Right lobe of liver (tissue), 4 donors: Measurements from ENCODE around the gene CLRN1.

Source experiments
- POLR2A ChIP-seq: fragments of 450-650 bp; IDR thresholded peaks from one replicate; pipeline ENCODE4 v1.6.1; 2017; ENCODE audit warnings: antibody characterized with exemption, mild to moderate bottlenecking
- TF ChIP-seq, protein P1 (sequence below), 4 donors: fragments of 200-600 bp in 3 of 4; fragments of 450-650 bp in 1 of 4; IDR thresholded peaks; one replicate each; pipeline versions ENCODE4 v1.5.1 to v1.8.0; 2016 to 2022; ENCODE audit warnings: antibody characterized with exemption in 4 of 4, mild to moderate bottlenecking in 2 of 4
- donor health status: DM: no; HTN: no; CAD: no.
- donor health status: DM: no; HTN: no; CAD: no.
- donor health status: DM: no; HTN: yes; CAD: no.

- TF ChIP-seq, protein P1, sequence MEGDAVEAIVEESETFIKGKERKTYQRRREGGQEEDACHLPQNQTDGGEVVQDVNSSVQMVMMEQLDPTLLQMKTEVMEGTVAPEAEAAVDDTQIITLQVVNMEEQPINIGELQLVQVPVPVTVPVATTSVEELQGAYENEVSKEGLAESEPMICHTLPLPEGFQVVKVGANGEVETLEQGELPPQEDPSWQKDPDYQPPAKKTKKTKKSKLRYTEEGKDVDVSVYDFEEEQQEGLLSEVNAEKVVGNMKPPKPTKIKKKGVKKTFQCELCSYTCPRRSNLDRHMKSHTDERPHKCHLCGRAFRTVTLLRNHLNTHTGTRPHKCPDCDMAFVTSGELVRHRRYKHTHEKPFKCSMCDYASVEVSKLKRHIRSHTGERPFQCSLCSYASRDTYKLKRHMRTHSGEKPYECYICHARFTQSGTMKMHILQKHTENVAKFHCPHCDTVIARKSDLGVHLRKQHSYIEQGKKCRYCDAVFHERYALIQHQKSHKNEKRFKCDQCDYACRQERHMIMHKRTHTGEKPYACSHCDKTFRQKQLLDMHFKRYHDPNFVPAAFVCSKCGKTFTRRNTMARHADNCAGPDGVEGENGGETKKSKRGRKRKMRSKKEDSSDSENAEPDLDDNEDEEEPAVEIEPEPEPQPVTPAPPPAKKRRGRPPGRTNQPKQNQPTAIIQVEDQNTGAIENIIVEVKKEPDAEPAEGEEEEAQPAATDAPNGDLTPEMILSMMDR (IDR thresholded peaks at IDR 0.05): no peak
- TF ChIP-seq POLR2A: no peak
Measured at GRCh38 chr3:150889106-150889505, 83.4 kb downstream of the CLRN1 start.
